Caco-2 (cell line): ENCODE results near the gene DDN. TPM values are rescaled to one million over a fixed set of nuclear protein-coding genes. Genes with fewer than 3 reads are reported as not detected.
A peak's percentile ranks its signal among the peaks of the same experiment; 100 is the strongest.

ENCODE experiments used
- BruUV-seq: library from RNA; stranded (reverse); fragments of 400-500 nt; replicated peaks from 2 replicates; lab custom pipeline; 2021; lab: Mats Ljungman, UMichigan
- CTCF ChIA-PET: fragments of 300-600 bp; sonication (Branson Sonifier 250); formaldehyde crosslinking; loops from one replicate; lab custom pipeline; 2022; ENCODE audit warnings: antibody characterized with exemption; lab: Charles Lee
- POLR2A ChIA-PET: fragments of 300-600 bp; sonication (Branson Sonifier 250); formaldehyde crosslinking; loops from one replicate; lab custom pipeline; 2022; ENCODE audit warnings: antibody characterized with exemption; lab: Charles Lee
- DNase-seq, 2 experiments: peaks; one replicate each; pipeline versions ENCODE4 v3.0.0 to v3.0.0-alpha.2; 2020 to 2022
- H3K27me3 ChIP-seq: replicated peaks from 2 replicates; pipeline ENCODE4 v1.6.0; 2011; ENCODE audit warnings: low read length; ENCODE audit not compliant: control insufficient read depth, insufficient read depth
- H3K36me3 ChIP-seq: 2 replicates; pipeline ENCODE4 v1.5.1; 2011; ENCODE audit warnings: low read length; ENCODE audit not compliant: control insufficient read depth, insufficient read depth
- H3K4me1 ChIP-seq: fragments of 250-450 bp; sonication (Bioruptor Pico); 2 replicates; pipeline ENCODE4 v1.5.1; 2020; ENCODE audit warnings: mild to moderate bottlenecking
- H3K4me3 ChIP-seq: 2 replicates; pipeline ENCODE4 v1.5.1; 2011; ENCODE audit warnings: low read depth, mild to moderate bottlenecking, control low read depth, low read length
- H3K9me3 ChIP-seq: fragments of 250-450 bp; sonication (Bioruptor Pico); 2 replicates; pipeline ENCODE4 v1.5.1; 2020; ENCODE audit warnings: mild to moderate bottlenecking, moderate library complexity
- H3K27ac Mint-ChIP-seq: one replicate; pipeline ENCODE4 v1.8.0; 2022; ENCODE audit warnings: mixed read lengths; ENCODE audit not compliant: unreplicated experiment
- H3K27me3 Mint-ChIP-seq: one replicate; pipeline ENCODE4 v1.8.0; 2022; ENCODE audit warnings: mixed read lengths; ENCODE audit not compliant: insufficient read depth, unreplicated experiment
- H3K36me3 Mint-ChIP-seq: one replicate; pipeline ENCODE4 v1.8.0; 2022; ENCODE audit warnings: mild to moderate bottlenecking, mixed read lengths; ENCODE audit not compliant: insufficient read depth, unreplicated experiment
- H3K4me1 Mint-ChIP-seq: one replicate; pipeline ENCODE4 v1.8.0; 2022; ENCODE audit warnings: low read depth, mixed read lengths; ENCODE audit not compliant: unreplicated experiment
- H3K4me3 Mint-ChIP-seq: one replicate; pipeline ENCODE4 v1.8.0; 2022; ENCODE audit warnings: mild to moderate bottlenecking, moderate library complexity, mixed read lengths; ENCODE audit not compliant: unreplicated experiment
- H3K9me3 Mint-ChIP-seq: one replicate; pipeline ENCODE4 v1.8.0; 2022; ENCODE audit warnings: mixed read lengths; ENCODE audit not compliant: unreplicated experiment
- intact Hi-C: fragments of 100-400 bp; cut with micrococcal nuclease; formaldehyde crosslinking; loops from one replicate; pipeline ENCODE4 v1.10.0; 2022; ENCODE audit not compliant: unreplicated experiment
- total RNA-seq: library from RNA; stranded (reverse); gene quantifications from 2 replicates; pipeline ENCODE4 v1.2.3, GENCODE V29; 2022
- TF ChIP-seq, protein P1 (sequence below), 2 experiments: fragments of 200-600 bp in 1 of 2; IDR thresholded peaks; 1 replicate in 1 of 2; 2 replicates in 1 of 2; pipeline versions ENCODE4 v1.5.1 to v1.8.0; 2011 to 2022; ENCODE audit warnings: antibody characterized with exemption in 1 of 2, control low read depth in 1 of 2, inconsistent platforms in 1 of 2, low read depth in 1 of 2, low read length in 1 of 2, mild to moderate bottlenecking in 1 of 2, moderate library complexity in 1 of 2; ENCODE audit not compliant: insufficient read depth in 1 of 2, severe bottlenecking in 1 of 2, unreplicated experiment in 1 of 2

DDN gene
- total RNA-seq, 1 experiment from 2014 or later = 1.9 TPM

DNA sequence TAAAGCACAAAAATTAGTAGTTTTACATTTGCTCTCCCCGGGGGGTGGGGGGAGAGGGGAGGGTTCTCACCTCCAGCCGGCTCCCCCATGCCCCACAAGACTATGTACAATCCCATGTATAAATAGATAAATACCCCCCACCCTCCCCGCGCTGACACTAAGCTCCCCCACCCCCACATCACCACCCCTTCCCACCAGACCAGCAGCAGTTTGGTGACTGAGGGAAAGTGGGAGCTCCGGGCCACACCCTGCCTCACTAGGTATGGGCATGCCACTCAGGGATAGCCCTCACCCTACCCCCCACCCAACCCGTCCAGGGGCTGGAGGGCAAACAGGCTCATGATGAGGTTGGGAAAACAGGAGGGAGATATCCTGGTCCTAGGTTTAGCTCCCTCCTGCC lies 21.3 kb upstream of the DDN start:
- no peaks in the 10 kb centered on the region for H3K27me3 ChIP-seq
- H3K27me3 Mint-ChIP-seq = no peaks in the 10 kb centered on the region
- H3K4me1 Mint-ChIP-seq = peaks cover 19% of the 10 kb centered on the region
- no peaks in the 10 kb centered on the region for H3K36me3 ChIP-seq
- TF ChIP-seq, protein P1, sequence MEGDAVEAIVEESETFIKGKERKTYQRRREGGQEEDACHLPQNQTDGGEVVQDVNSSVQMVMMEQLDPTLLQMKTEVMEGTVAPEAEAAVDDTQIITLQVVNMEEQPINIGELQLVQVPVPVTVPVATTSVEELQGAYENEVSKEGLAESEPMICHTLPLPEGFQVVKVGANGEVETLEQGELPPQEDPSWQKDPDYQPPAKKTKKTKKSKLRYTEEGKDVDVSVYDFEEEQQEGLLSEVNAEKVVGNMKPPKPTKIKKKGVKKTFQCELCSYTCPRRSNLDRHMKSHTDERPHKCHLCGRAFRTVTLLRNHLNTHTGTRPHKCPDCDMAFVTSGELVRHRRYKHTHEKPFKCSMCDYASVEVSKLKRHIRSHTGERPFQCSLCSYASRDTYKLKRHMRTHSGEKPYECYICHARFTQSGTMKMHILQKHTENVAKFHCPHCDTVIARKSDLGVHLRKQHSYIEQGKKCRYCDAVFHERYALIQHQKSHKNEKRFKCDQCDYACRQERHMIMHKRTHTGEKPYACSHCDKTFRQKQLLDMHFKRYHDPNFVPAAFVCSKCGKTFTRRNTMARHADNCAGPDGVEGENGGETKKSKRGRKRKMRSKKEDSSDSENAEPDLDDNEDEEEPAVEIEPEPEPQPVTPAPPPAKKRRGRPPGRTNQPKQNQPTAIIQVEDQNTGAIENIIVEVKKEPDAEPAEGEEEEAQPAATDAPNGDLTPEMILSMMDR (IDR thresholded peaks at IDR 0.05; ENCODE audit: insufficient read depth in 1 of 2, low read depth in 1 of 2, low read length in 1 of 2, severe bottlenecking in 1 of 2, unreplicated experiment in 1 of 2) = no peak
- no peak overlapping the region for H3K27ac Mint-ChIP-seq
- peak in 1 of 2 experiments; percentile 28 for DNase-seq
- no TSS peak for BruUV-seq
- H3K36me3 Mint-ChIP-seq = peaks cover 79% of the 10 kb centered on the region
- no peaks in the 10 kb centered on the region for H3K9me3 Mint-ChIP-seq
- no peak overlapping the region for H3K4me3 ChIP-seq
- H3K9me3 ChIP-seq = no peaks in the 10 kb centered on the region
- intact Hi-C loops = no loop called here
- no peak overlapping the region for H3K4me3 Mint-ChIP-seq
- ChIA-PET CTCF (interaction anchor here (0.6 to 2.1 kb wide), 9 partner anchors 19 to 267 kb away, joined by 3 to 33 read pairs (median 5); partner anchors contain the start of genes DDN and LMBR1L), POLR2A (interaction anchor here (0.9 kb wide), 1 partner anchor 24 kb away, joined by 4 read pairs; no protein-coding TSS in a partner anchor)
- H3K4me1 ChIP-seq = 0 out of 2 replicates have a peak, but pooled peaks cover 4% of the 10 kb centered on the region

DNA sequence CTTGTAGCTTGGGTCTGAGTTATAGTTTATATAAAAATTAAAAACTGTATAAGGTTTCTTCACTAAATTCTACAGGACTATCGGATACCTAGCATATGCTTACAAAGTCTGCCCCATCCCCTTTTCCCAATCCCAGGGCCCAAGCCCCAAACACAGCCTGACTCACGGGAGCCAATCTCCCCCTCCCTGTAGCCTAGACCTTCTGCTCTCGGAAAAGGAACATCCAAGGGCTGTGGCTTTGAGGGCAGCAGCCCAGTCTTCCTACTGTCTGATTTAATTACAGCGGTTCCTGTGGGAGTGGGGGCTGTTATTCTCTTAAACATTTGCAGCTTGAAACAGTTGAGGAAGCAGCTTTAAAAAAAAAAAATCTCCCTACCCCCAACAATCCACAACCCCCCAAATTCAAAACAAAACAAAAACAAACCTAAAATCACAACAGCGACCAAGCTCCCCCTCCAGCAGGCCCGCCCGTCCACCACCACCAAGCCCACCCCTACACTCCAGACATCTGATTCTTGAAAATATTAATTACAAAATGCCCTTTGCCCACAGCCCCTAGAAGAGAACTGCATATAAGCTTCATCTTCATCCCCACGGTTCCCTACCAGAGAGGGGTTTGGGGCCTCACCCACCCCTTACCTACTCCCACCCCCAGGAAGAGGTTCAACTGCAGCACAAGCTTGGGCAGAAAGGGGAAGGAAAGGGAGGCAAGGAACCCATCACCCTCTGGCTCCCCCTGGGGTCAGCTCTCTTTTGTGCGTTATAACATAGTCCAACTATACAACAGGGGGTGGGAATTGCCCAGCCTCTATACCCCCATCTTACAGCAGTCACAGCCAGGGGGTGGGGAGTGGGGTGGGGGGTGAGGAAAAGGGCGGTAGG lies 20.5 kb upstream of the DDN start:
- Mint-ChIP-seq H3K9me3 (no peaks in the 10 kb centered on the region), H3K27me3 (no peaks in the 10 kb centered on the region), H3K27ac (peak overlapping the region; percentile 98), H3K4me1 (peaks cover 19% of the 10 kb centered on the region), H3K4me3 (peak overlapping the region; percentile 91), H3K36me3 (peaks cover 75% of the 10 kb centered on the region)
- ChIA-PET CTCF (interaction anchor here (0.6 to 2.1 kb wide), 13 partner anchors 10 to 266 kb away, joined by 3 to 33 read pairs (median 5); partner anchors contain the start of genes DDN and LMBR1L), POLR2A (interaction anchor here (0.6 to 0.9 kb wide), 2 partner anchors 23 to 129 kb away, joined by 3 to 4 read pairs; no protein-coding TSS in a partner anchor)
- intact Hi-C loops = no loop called here
- DNase-seq = peak; percentile 67 to 69
- TF ChIP-seq, protein P1 (IDR thresholded peaks at IDR 0.05; ENCODE audit: insufficient read depth in 1 of 2, low read depth in 1 of 2, low read length in 1 of 2, severe bottlenecking in 1 of 2, unreplicated experiment in 1 of 2) = peak; percentile 36 to 69
- Histone ChIP-seq H3K27me3 (no peaks in the 10 kb centered on the region), H3K9me3 (no peaks in the 10 kb centered on the region), H3K4me3 (peak overlapping the region; percentile 73), H3K4me1 (0 out of 2 replicates have a peak, but pooled peaks cover 4% of the 10 kb centered on the region), H3K36me3 (no peaks in the 10 kb centered on the region)
- BruUV-seq = no TSS peak

DNA sequence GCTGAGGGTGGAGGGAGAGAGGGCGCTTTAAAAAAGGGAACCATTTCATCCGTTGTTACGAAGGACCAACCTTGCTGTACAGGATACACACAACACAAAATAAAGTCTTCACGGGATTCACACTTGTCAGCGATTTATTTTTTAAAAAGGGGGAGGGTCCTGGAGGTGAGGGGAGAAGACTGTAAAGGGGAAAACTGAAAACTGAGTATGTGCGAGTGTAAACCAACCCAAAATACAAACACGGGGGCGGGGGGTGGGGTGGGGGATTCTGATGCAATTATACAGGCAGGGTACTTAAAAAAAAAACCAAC lies 19.9 kb upstream of the DDN start:
- TF ChIP-seq, protein P1 (IDR thresholded peaks at IDR 0.05; ENCODE audit: insufficient read depth in 1 of 2, low read depth in 1 of 2, low read length in 1 of 2, severe bottlenecking in 1 of 2, unreplicated experiment in 1 of 2) = no peak
- no peak for DNase-seq
- no peaks in the 10 kb centered on the region for H3K27me3 ChIP-seq
- no peaks in the 10 kb centered on the region for H3K27me3 Mint-ChIP-seq
- peak overlapping the region; percentile 73 for H3K4me3 ChIP-seq
- H3K4me1 ChIP-seq = 0 out of 2 replicates have a peak, but pooled peaks cover 4% of the 10 kb centered on the region
- BruUV-seq = TSS peak; percentile 94
- ChIA-PET POLR2A (interaction anchor here (0.6 kb wide), 1 partner anchor 129 kb away, joined by 3 read pairs; no protein-coding TSS in a partner anchor), CTCF (interaction anchor here (0.9 to 2.1 kb wide), 6 partner anchors 10 to 69 kb away, joined by 3 to 33 read pairs (median 6); partner anchors contain the start of gene DDN)
- H3K4me1 Mint-ChIP-seq = peaks cover 19% of the 10 kb centered on the region
- H3K36me3 Mint-ChIP-seq = peaks cover 68% of the 10 kb centered on the region
- no peaks in the 10 kb centered on the region for H3K9me3 ChIP-seq
- H3K4me3 Mint-ChIP-seq = peak overlapping the region; percentile 91
- H3K27ac Mint-ChIP-seq = peak overlapping the region; percentile 98
- H3K36me3 ChIP-seq = no peaks in the 10 kb centered on the region
- H3K9me3 Mint-ChIP-seq = no peaks in the 10 kb centered on the region
- intact Hi-C loops = no loop called here
